IMR-90 (cell line): Measurements from ENCODE around the gene PPP6R1. TPM values are rescaled to one million over a fixed set of nuclear protein-coding genes. Genes with fewer than 3 reads are reported as not detected.

Experiments used
- ATAC-seq: fragments of 200-7000 bp; cut with Tn5 transposase; 2 replicates; pipeline ENCODE4 v1.9.1; 2020; ENCODE audit warnings: low read depth, mild to moderate bottlenecking, moderate library complexity
- BruUV-seq: library from RNA; stranded (reverse); fragments of 400-500 nt; replicated peaks from 2 replicates; lab custom pipeline; 2021; lab: Mats Ljungman, UMichigan
- CTCF ChIA-PET: fragments of 300-600 bp; formaldehyde crosslinking; extraction: SDS; loops from one replicate; lab custom pipeline; 2021; ENCODE audit warnings: antibody characterized with exemption; lab: Yijun Ruan, JAX
- POLR2A ChIA-PET: fragments of 300-600 bp; sonication (Branson Sonifier 250); formaldehyde crosslinking; loops from one replicate; lab custom pipeline; 2022; ENCODE audit warnings: antibody characterized with exemption; ENCODE audit not compliant: unreplicated experiment; lab: Charles Lee
- DNase-seq: peaks from one replicate; pipeline ENCODE4 v3.0.0; 2013
- H2AFZ ChIP-seq: replicated peaks from 2 replicates; pipeline ENCODE3; 2013; ENCODE audit warnings: low read length, mild to moderate bottlenecking; ENCODE audit not compliant: poor library complexity
- H2AK5ac ChIP-seq: 2 replicates; pipeline ENCODE4 v1.6.1; 2013; ENCODE audit warnings: low read depth, low read length, inconsistent platforms
- H2AK9ac ChIP-seq: replicated peaks from 2 replicates; pipeline ENCODE3; 2013; ENCODE audit warnings: mild to moderate bottlenecking, low read depth, low read length, moderate library complexity; ENCODE audit not compliant: poor library complexity
- H2BK120ac ChIP-seq: 2 replicates; pipeline ENCODE4 v1.6.1; 2013; ENCODE audit warnings: low read depth, low read length, inconsistent platforms
- H2BK15ac ChIP-seq: 3 replicates; pipeline ENCODE4 v1.6.1; 2013; ENCODE audit warnings: low read depth, low read length, inconsistent platforms
- H2BK20ac ChIP-seq: 2 replicates; pipeline ENCODE4 v1.6.1; 2013; ENCODE audit warnings: low read depth, mild to moderate bottlenecking, inconsistent platforms, low read length, moderate library complexity
- H2BK5ac ChIP-seq: 2 replicates; pipeline ENCODE4 v1.6.1; 2013; ENCODE audit warnings: mild to moderate bottlenecking, low read depth, low read length, inconsistent platforms; ENCODE audit not compliant: poor library complexity, severe bottlenecking
- H3K14ac ChIP-seq: replicated peaks from 2 replicates; pipeline ENCODE4 v1.6.1; 2013; ENCODE audit warnings: low read depth, low read length, inconsistent platforms
- H3K18ac ChIP-seq: 2 replicates; pipeline ENCODE4 v1.6.1; 2013; ENCODE audit warnings: low read depth, low read length, control low read depth
- H3K23ac ChIP-seq: 2 replicates; pipeline ENCODE4 v1.6.1; 2013; ENCODE audit warnings: low read depth, low read length, inconsistent platforms
- H3K27ac ChIP-seq: 2 replicates; pipeline ENCODE4 v1.5.1; 2013; ENCODE audit warnings: mild to moderate bottlenecking, control low read depth, low read length; ENCODE audit not compliant: insufficient read depth
- H3K27me3 ChIP-seq: 2 replicates; pipeline ENCODE4 v1.6.1; 2013; ENCODE audit warnings: low read length; ENCODE audit not compliant: control insufficient read depth, insufficient read depth
- H3K36me3 ChIP-seq: 2 replicates; pipeline ENCODE4 v1.6.1; 2013; ENCODE audit warnings: low read length, mixed read lengths; ENCODE audit not compliant: control insufficient read depth, insufficient read depth
- H3K4ac ChIP-seq: 2 replicates; pipeline ENCODE4 v1.6.1; 2013; ENCODE audit warnings: low read depth, low read length, inconsistent platforms
- H3K4me1 ChIP-seq: 2 replicates; pipeline ENCODE4 v1.6.1; 2013; ENCODE audit warnings: low read length, mixed read lengths; ENCODE audit not compliant: control insufficient read depth, insufficient read depth
- H3K4me2 ChIP-seq: 2 replicates; pipeline ENCODE4 v1.6.1; 2013; ENCODE audit warnings: low read depth, mild to moderate bottlenecking, control low read depth, low read length, moderate library complexity
- H3K4me3 ChIP-seq: 2 replicates; pipeline ENCODE4 v1.5.1; 2013; ENCODE audit warnings: low read depth, mild to moderate bottlenecking, control low read depth, low read length, moderate library complexity; ENCODE audit not compliant: insufficient read depth
- H3K56ac ChIP-seq: 2 replicates; pipeline ENCODE4 v1.6.1; 2013; ENCODE audit warnings: low read length, inconsistent platforms; ENCODE audit not compliant: insufficient read depth; ENCODE audit errors: extremely low read depth
- H3K79me1 ChIP-seq, 2 experiments: 2 replicates each; pipeline ENCODE4 v1.6.1; 2013; ENCODE audit warnings: low read length in 2 of 2, inconsistent platforms in 1 of 2, low read depth in 1 of 2
- H3K9ac ChIP-seq: 2 replicates; pipeline ENCODE4 v1.6.1; 2013; ENCODE audit warnings: low read depth, low read length, control low read depth
- H3K9me1 ChIP-seq: 2 replicates; pipeline ENCODE4 v1.6.1; 2013; ENCODE audit warnings: low read length, inconsistent platforms; ENCODE audit not compliant: insufficient read depth
- H3K9me3 ChIP-seq: 2 replicates; pipeline ENCODE4 v1.6.1; 2013; ENCODE audit warnings: low read length; ENCODE audit not compliant: control insufficient read depth, insufficient read depth
- H4K20me1 ChIP-seq: 2 replicates; pipeline ENCODE4 v1.6.1; 2013; ENCODE audit warnings: low read length, inconsistent platforms; ENCODE audit not compliant: insufficient read depth
- H4K5ac ChIP-seq: 2 replicates; pipeline ENCODE4 v1.6.1; 2013; ENCODE audit warnings: mild to moderate bottlenecking, low read depth, low read length, control low read depth
- H4K8ac ChIP-seq, 2 experiments: 2 replicates each; pipeline ENCODE4 v1.6.1; 2013; ENCODE audit warnings: low read depth in 2 of 2, low read length in 2 of 2, control low read depth in 1 of 2, inconsistent platforms in 1 of 2
- H4K91ac ChIP-seq: 2 replicates; pipeline ENCODE4 v1.6.1; 2013; ENCODE audit warnings: low read depth, low read length, inconsistent platforms; ENCODE audit not compliant: insufficient read depth
- MAFK ChIP-seq: IDR thresholded peaks from 2 replicates; pipeline ENCODE4 v1.6.1; 2012; ENCODE audit warnings: low read depth, low read length, improper control_type of control experiment
- MAZ ChIP-seq: IDR thresholded peaks from 2 replicates; pipeline ENCODE4 v1.6.1; 2012; ENCODE audit warnings: low read depth, mild to moderate bottlenecking, low read length, improper control_type of control experiment, moderate library complexity, borderline replicate concordance
- MXI1 ChIP-seq: IDR thresholded peaks from 2 replicates; pipeline ENCODE4 v1.6.1; 2012; ENCODE audit warnings: low read depth, mild to moderate bottlenecking, low read length, moderate library complexity, borderline replicate concordance
- NFE2L2 ChIP-seq: fragments of 150-350 bp; IDR thresholded peaks from 2 replicates; pipeline ENCODE4 v1.6.1; 2016; ENCODE audit warnings: low read depth, mild to moderate bottlenecking, low read length
- WGBS, 2 experiments: methylation state at CpG; one replicate each; pipeline versions ENCODE4 v1.1.5 to v1.1.7; 2013; ENCODE audit warnings: missing lambda C conversion rate in 2 of 2; ENCODE audit not compliant: insufficient read length in 1 of 2; ENCODE audit errors: extremely low coverage in 2 of 2; 5-methylcytosine and 5-hydroxymethylcytosine counted together
- dilution Hi-C: fragments of 300-500 bp; cut with HindIII; formaldehyde crosslinking; loops from one replicate; pipeline ENCODE4 v1.14.3; 2018; ENCODE audit warnings: low sequenced_read_pairs; ENCODE audit not compliant: unreplicated experiment
- in situ Hi-C: fragments of 300-500 bp; cut with MboI; formaldehyde crosslinking; loops from 3 replicates; pipeline ENCODE4 v1.14.3; 2019; ENCODE audit warnings: low sequenced_read_pairs, inconsistent platforms, mixed read lengths
- intact Hi-C: fragments of 100-400 bp; cut with micrococcal nuclease; formaldehyde crosslinking; loops from 2 replicates; pipeline ENCODE4 v1.10.0; 2022
- polyA plus RNA-seq, 3 experiments: library from polyadenylated mRNA; depleted of rRNA; stranded (reverse); fragments of >200 nt; gene quantifications; 2 replicates each; pipeline ENCODE4 v1.2.3, GENCODE V29; 2012; ENCODE audit warnings: low replicate concordance in 1 of 3
- total RNA-seq: library from RNA; depleted of rRNA; stranded (reverse); fragments of >200 nt; gene quantifications from 2 replicates; pipeline ENCODE4 v1.2.3, GENCODE V29; 2012
- TF ChIP-seq, protein P1 (sequence below): fragments of 150-350 bp; IDR thresholded peaks from 2 replicates; pipeline ENCODE4 v1.6.1; 2016; ENCODE audit warnings: low read depth, mild to moderate bottlenecking, low read length, moderate library complexity, borderline replicate concordance

PPP6R1 gene
- total and polyA plus RNA-seq, 2 of the 4 experiments (the other 2 are of a cell fraction), result 19.9 to 50.2 TPM

DNA sequence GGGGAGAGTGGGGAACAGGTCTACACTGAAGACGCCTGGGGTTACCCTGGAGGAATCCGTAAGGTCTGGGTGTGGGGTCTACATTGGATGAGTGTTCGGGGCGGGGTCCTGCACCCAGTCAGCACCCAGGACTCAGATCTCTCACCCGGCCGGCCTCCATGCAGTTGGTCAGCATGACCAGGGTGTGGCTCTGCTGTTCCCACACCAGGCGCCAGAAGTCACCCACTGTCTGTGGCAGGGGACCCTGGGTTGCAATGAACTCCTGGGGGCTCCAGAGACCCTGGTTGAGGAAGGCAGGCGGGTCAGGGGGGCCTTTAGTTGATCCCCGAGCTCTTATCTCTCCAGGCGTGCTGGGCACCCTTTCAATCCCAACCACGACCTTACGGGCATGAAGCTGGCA, 72.7 kb downstream of the PPP6R1 start:
- Histone ChIP-seq H4K20me1 (no peaks in the 10 kb centered on the region), H4K5ac (no peak overlapping the region), H3K4me1 (no peaks in the 10 kb centered on the region), H3K9me3 (no peaks in the 10 kb centered on the region), H3K18ac (no peak overlapping the region), H3K4ac (no peak overlapping the region), H2AK9ac (no peak overlapping the region), H3K4me2 (no peak overlapping the region), H3K9me1 (peaks cover 3% of the 10 kb centered on the region; the same call in 1 of the 2 replicates), H3K27ac (no peak overlapping the region), H3K36me3 (no peaks in the 10 kb centered on the region), H3K14ac (no peak overlapping the region), H3K56ac (no peak overlapping the region), H3K9ac (no peak overlapping the region), H4K91ac (no peak overlapping the region), H2BK5ac (no peak overlapping the region), H2BK15ac (no peak overlapping the region), H2AFZ (no peak overlapping the region), H2BK120ac (no peak overlapping the region), H2AK5ac (no peak overlapping the region), H3K23ac (no peak overlapping the region), H2BK20ac (no peak overlapping the region), H3K27me3 (peaks cover 24% of the 10 kb centered on the region), H4K8ac (no peak overlapping the region), H3K79me1 (no peaks in the 10 kb centered on the region), H3K4me3 (no peak overlapping the region)
- BruUV-seq, result no TSS peak
- intact Hi-C loops, result no loop called here
- 61% methylated on average over 9 of the region's 12 CpGs; no CpG with 5 or more reads in 1 of the 2 experiments for WGBS, 2 experiments
- dilution Hi-C loops, result no loop called here
- POLR2A ChIA-PET, result no interaction called here
- DNase-seq (no peak), ATAC-seq (no peak)
- in situ Hi-C loops, result no loop called here
- CTCF ChIA-PET, result no interaction called here
- TF ChIP-seq NFE2L2 (no peak), MAFK (no peak), MXI1 (no peak), MAZ (no peak)
- TF ChIP-seq, protein P1, sequence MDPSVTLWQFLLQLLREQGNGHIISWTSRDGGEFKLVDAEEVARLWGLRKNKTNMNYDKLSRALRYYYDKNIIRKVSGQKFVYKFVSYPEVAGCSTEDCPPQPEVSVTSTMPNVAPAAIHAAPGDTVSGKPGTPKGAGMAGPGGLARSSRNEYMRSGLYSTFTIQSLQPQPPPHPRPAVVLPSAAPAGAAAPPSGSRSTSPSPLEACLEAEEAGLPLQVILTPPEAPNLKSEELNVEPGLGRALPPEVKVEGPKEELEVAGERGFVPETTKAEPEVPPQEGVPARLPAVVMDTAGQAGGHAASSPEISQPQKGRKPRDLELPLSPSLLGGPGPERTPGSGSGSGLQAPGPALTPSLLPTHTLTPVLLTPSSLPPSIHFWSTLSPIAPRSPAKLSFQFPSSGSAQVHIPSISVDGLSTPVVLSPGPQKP, result no peak
